Body of pancreas (tissue), 4 donors: ENCODE data around the gene USP5. TPM values are rescaled to one million over a fixed set of nuclear protein-coding genes. Genes with fewer than 3 reads are reported as not detected.

Source experiments
- ATAC-seq: fragments of 150-250 bp; one replicate; pipeline ENCODE4 v1.9.1; 2016
- DNase-seq, 4 donors: peaks; one replicate each; pipeline ENCODE4 v3.0.0-alpha.2; 2019
- H3K27ac ChIP-seq, 4 donors: fragments of 200-600 bp; sonication (generic); 1 replicate in 3 of 4; 2 replicates in 1 of 4; pipeline versions ENCODE4 v1.5.1 to v1.6.1; 2016 to 2019; ENCODE audit warnings: mild to moderate bottlenecking in 1 of 4, mixed read lengths in 1 of 4, moderate library complexity in 1 of 4
- H3K27me3 ChIP-seq, 2 donors: fragments of 200-600 bp; sonication (generic); one replicate each; pipeline ENCODE4 v1.6.0; 2016; ENCODE audit warnings: mild to moderate bottlenecking in 1 of 2
- H3K36me3 ChIP-seq, 2 donors: fragments of 200-600 bp; sonication (generic); replicated peaks in 1 of 2; 2 replicates each; pipeline ENCODE4 v1.5.1; 2016; ENCODE audit warnings: low read depth in 2 of 2; ENCODE audit not compliant: insufficient read depth in 1 of 2
- H3K4me1 ChIP-seq: fragments of 200-600 bp; sonication (generic); one replicate; pipeline ENCODE4 v1.6.0; 2016
- H3K4me3 ChIP-seq, 2 donors: fragments of 200-600 bp; sonication (generic); 1 replicate in 1 of 2; 2 replicates in 1 of 2; pipeline ENCODE4 v1.5.1; 2016 to 2019
- H3K9me3 ChIP-seq, 3 donors: fragments of 200-600 bp; sonication (generic); 1 replicate in 2 of 3; 2 replicates in 1 of 3; pipeline ENCODE4 v1.5.1; 2016
- CTCF ChIP-seq, 7 experiments: fragments of 450-650 bp in 4 of 7; fragments of 200-600 bp in 3 of 7; sonication (generic) in 3 of 7; IDR thresholded peaks; one replicate each; pipeline ENCODE4 v1.5.1; 2016 to 2019; ENCODE audit warnings: antibody characterized with exemption in 7 of 7
- POLR2A ChIP-seq, 3 donors: fragments of 450-650 bp; IDR thresholded peaks; one replicate each; pipeline ENCODE4 v1.6.1; 2016; ENCODE audit warnings: antibody characterized with exemption in 3 of 3, mild to moderate bottlenecking in 2 of 3
- WGBS, 2 donors: methylation state at CpG; one replicate each; pipeline ENCODE4 v1.1.5; 2017; 5-methylcytosine and 5-hydroxymethylcytosine counted together
- intact Hi-C: fragments of 100-400 bp; cut with DNase I; formaldehyde crosslinking; loops from one replicate; pipeline ENCODE4 v1.15.1; 2023
- total RNA-seq, 2 donors: library from RNA; depleted of rRNA; stranded (reverse); fragments of >200 nt; gene quantifications; one replicate each; pipeline ENCODE4 v1.1.0, GENCODE V29; 2016

The USP5 gene
- total RNA-seq, 2 donors from 2014 or later: 18.2 to 60.6 TPM

GRCh38 chr12:6825398-6826124 is 26.4 kb upstream of the USP5 start:
- Histone ChIP-seq H3K4me3 (no peak overlapping the region), H3K27me3 (peaks cover 0 to 22% of the 10 kb centered on the region in 2 donors), H3K9me3 (no peaks in the 10 kb centered on the region), H3K4me1 (peaks cover 41% of the 10 kb centered on the region), H3K27ac (no peak overlapping the region), H3K36me3 (no peaks in the 10 kb centered on the region)
- DNase-seq (peak; percentile 81 to 86 (median 84)), ATAC-seq (peak; percentile 63)
- WGBS, 2 donors: 3 to 5% methylated on average over 16 to 19 of the region's 19 CpGs
- intact Hi-C loops: no loop called here
- TF ChIP-seq POLR2A (IDR thresholded peaks at IDR 0.05) (peak in 1 of 3 donors; percentile 16), CTCF (IDR thresholded peaks at IDR 0.05) (peak; percentile 78 to 91 (median 87))

GRCh38 chr12:6826125-6826733 is 25.7 kb upstream of the USP5 start:
- intact Hi-C loops: no loop called here
- H3K36me3 ChIP-seq: no peaks in the 10 kb centered on the region
- no peak for ATAC-seq
- no peak overlapping the region for H3K4me3 ChIP-seq
- H3K4me1 ChIP-seq: peaks cover 41% of the 10 kb centered on the region
- WGBS, 2 donors: 50 to 52% methylated on average over 16 to 17 of the region's 17 CpGs
- TF ChIP-seq POLR2A (IDR thresholded peaks at IDR 0.05) (no peak), CTCF (IDR thresholded peaks at IDR 0.05) (no peak)
- H3K9me3 ChIP-seq: no peaks in the 10 kb centered on the region
- DNase-seq: no peak
- no peak overlapping the region for H3K27ac ChIP-seq
- H3K27me3 ChIP-seq: peaks cover 0 to 22% of the 10 kb centered on the region in 2 donors

- no peak overlapping the region for H3K27ac ChIP-seq
- H3K27me3 ChIP-seq: peaks cover 0 to 19% of the 10 kb centered on the region in 2 donors
- H3K4me3 ChIP-seq: no peak overlapping the region
- intact Hi-C loops: no loop called here
- ATAC-seq: no peak
- no peak for DNase-seq
- TF ChIP-seq CTCF (IDR thresholded peaks at IDR 0.05) (no peak), POLR2A (IDR thresholded peaks at IDR 0.05) (no peak)
- no peaks in the 10 kb centered on the region for H3K36me3 ChIP-seq
- 50 to 65% methylated on average over 20 of the region's 22 CpGs for WGBS, 2 donors
- no peaks in the 10 kb centered on the region for H3K9me3 ChIP-seq
- H3K4me1 ChIP-seq: peaks cover 37% of the 10 kb centered on the region
Observed at GRCh38 chr12:6826734-6827436, 25.1 kb upstream of the USP5 start.

- TF ChIP-seq CTCF (IDR thresholded peaks at IDR 0.05): no peak
- no peak for TF ChIP-seq POLR2A (IDR thresholded peaks at IDR 0.05)
- intact Hi-C loops: no loop called here
- Histone ChIP-seq H3K27me3 (peaks cover 0 to 14% of the 10 kb centered on the region in 2 donors), H3K27ac (no peak overlapping the region), H3K4me3 (no peak overlapping the region), H3K36me3 (no peaks in the 10 kb centered on the region), H3K4me1 (peaks cover 34% of the 10 kb centered on the region), H3K9me3 (no peaks in the 10 kb centered on the region)
- WGBS, 2 donors: 5 to 11% methylated on average over 5 to 7 of the region's 8 CpGs
- peak; percentile 73 to 86 (median 82) for DNase-seq
- ATAC-seq: no peak
Observed at GRCh38 chr12:6827437-6827911, 24.5 kb upstream of the USP5 start.
